ENCODE data around the gene LCT. TPM values are rescaled to one million over a fixed set of nuclear protein-coding genes. Genes with fewer than 3 reads are reported as not detected.

Gene LCT
- total RNA-seq, 1 donor from 2014 or later, result 0.04 TPM

GRCh38 chr2:135762530-135762929 is 74.5 kb downstream of the LCT start:
- intact Hi-C loops (cut with DNase I), result no loop called here
- DNase-seq (ENCODE audit: low spot score) (no peak), ATAC-seq (no peak)

- ATAC-seq (no peak), DNase-seq (ENCODE audit: low spot score) (no peak)
- intact Hi-C loops (cut with DNase I), result no loop called here
These were observed 75.0 kb downstream of the LCT start for GRCh38 chr2:135762022-135762421.

GRCh38 chr2:135756692-135757091 is 80.3 kb downstream of the LCT start:
- DNase-seq (ENCODE audit: low spot score) (no peak), ATAC-seq (no peak)
- intact Hi-C loops (cut with DNase I), result no loop called here

GRCh38 chr2:135755573-135755972 is 81.4 kb downstream of the LCT start:
- ATAC-seq (no peak), DNase-seq (ENCODE audit: low spot score) (no peak)
- intact Hi-C loops (cut with DNase I), result no loop called here

- ATAC-seq (no peak), DNase-seq (ENCODE audit: low spot score) (no peak)
- intact Hi-C loops (cut with DNase I), result no loop called here
These were observed 91.4 kb downstream of the LCT start for GRCh38 chr2:135745545-135745944.

- DNase-seq (ENCODE audit: low spot score) (no peak), ATAC-seq (no peak)
- intact Hi-C loops (cut with DNase I), result no loop called here
These were observed 92.1 kb downstream of the LCT start for GRCh38 chr2:135744760-135745314.

- DNase-seq (ENCODE audit: low spot score), result no peak
- intact Hi-C loops (cut with DNase I), result no loop called here
- no peak for ATAC-seq
These were observed 93.1 kb downstream of the LCT start for GRCh38 chr2:135743860-135744259.

- ATAC-seq, result peak; percentile 41
- intact Hi-C loops (cut with DNase I), result no loop called here
- peak; percentile 68 for DNase-seq (ENCODE audit: low spot score)
These were observed 94.6 kb downstream of the LCT start for GRCh38 chr2:135742325-135742757.

- peak; percentile 97 for DNase-seq (ENCODE audit: low spot score)
- intact Hi-C loops (cut with DNase I), result no loop called here
- peak; percentile 99 for ATAC-seq
These were observed 95.3 kb downstream of the LCT start, which contains the start of gene UBXN4 for GRCh38 chr2:135741395-135742324. TSS of gene UBXN4 (plus strand) at chr2:135741855. CDS start at chr2:135741930, 75 bp downstream.

GRCh38 chr2:135741043-135741394 is 96.0 kb downstream of the LCT start:
- DNase-seq (ENCODE audit: low spot score) (no peak), ATAC-seq (no peak)
- intact Hi-C loops (cut with DNase I), result no loop called here

GRCh38 chr2:135740206-135740605 is 96.8 kb downstream of the LCT start:
- intact Hi-C loops (cut with DNase I), result no loop called here
- DNase-seq (ENCODE audit: low spot score) (no peak), ATAC-seq (no peak)

Other genes with a start within 250 kb of the LCT start
- gene UBXN4, start 95.3 kb downstream of the LCT start, total RNA-seq, result 122 TPM
- gene MCM6, start 39.3 kb upstream of the LCT start, total RNA-seq, result 15.8 TPM
- gene DARS1, start 148.4 kb upstream of the LCT start, total RNA-seq, result 71.1 TPM